ENCODE results near the gene EPAS1.

Gene EPAS1

DNA sequence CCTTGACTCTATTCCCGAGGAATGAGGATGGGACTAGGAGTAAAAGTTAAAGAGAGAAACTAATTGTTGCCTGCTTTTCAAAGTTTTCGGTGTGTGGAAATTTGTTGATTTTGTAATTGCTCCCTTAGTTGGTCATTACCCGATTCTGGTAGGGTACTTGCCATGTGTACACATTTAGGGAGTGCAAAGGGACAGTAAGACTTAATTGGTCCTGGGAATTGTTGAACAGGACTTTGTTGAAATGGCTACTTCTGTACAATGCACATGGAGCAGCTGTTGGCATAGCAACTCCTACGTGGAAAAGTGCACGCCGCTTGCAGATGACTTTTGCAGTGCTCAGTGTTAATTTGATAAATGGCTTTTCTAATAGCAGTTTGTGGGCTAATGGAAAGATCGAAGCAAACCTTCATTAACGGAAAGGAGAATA is 22.9 kb downstream of the EPAS1 start:
- no peak for DNase-seq (ENCODE audit: low spot score)

DNA sequence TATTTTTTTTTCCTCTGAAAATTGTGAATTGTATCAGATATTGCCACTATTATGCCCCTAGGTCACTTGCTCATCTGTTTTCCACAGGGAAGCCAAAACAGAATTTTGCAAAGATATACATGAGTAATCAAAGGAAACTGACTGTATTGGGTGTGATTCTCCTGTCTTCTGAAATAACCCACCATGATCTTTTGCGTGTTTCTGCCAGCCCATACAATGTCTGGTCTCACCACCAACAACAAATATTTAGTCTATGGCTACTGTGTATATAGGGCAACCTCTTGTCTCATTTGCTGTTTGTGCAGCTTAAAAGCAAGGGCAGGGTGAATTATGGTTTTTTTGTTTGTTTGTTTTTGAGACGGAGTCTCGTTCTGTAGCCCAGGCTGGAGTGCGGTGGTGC is 26.5 kb downstream of the EPAS1 start:
- no peak for DNase-seq (ENCODE audit: low spot score)

DNA sequence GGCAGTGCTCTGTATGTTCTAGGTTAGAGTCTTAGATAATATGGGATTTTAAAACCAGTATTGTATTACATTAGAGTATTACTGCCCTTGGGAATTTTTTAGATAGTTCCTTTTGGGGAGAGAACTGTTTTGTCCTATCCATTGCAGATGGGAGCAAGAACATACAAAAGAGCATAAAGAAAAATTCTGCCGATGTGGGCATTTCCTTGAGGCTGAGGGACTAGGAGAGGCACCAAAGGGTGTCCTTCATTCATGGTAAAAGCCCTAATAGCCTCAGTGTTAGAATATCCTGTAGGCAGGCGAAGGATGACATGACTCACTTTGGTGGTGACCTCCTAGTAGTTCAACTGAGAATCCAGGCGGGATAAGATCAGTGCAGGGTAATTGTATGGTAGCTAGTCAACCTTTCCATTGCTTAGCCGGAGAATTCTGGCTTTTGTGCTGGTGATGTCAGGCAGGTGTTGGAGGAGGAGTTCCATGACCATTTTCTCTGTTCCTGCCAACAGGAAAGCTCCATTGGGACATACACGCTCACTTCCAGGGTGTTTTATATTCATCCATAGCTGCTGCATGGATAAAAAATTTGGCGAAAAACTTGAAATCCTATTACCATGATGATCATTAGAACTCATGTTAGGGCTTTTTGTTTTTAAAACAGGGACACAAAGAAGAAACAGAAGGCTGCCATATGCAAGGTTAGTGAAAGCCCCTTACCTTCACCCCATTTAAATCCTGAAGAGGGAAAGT is 28.1 kb downstream of the EPAS1 start:
- DNase-seq (ENCODE audit: low spot score) = no peak

DNA sequence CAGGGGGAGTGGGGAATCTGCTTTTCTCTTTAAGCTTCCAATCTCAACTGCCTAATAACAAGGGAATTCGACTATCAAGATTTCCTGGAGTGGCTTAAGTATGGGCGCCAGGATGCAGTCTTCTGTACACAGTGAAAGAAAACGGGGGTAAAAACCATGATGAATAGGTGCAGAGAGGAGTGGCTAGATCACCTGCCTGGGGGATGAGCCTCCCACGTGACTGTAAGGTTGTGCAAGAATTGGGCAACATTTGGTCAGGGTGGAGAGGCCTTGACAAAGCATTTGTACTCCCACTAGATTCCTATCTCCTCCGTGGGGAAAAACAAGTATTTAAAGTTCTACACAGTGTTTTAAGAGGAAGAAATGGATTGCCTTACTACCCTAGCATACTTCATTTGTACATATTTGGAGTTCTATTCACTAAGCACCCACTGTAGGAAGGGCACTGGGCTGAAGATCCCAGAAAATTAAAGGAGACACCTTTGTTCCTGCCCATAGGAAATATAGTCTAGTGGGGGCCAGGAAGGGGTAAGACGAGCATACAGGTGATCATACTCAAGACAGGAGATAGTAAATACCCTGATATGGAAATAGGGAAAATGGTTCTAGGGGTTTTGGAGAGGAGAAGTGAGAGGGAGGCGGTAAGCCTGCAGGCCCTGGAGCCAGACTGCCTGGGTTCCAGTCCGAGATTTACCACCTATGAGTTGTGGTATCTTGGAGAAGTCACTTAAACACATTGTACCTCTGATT is 29.2 kb downstream of the EPAS1 start:
- DNase-seq (ENCODE audit: low spot score) = no peak

DNA sequence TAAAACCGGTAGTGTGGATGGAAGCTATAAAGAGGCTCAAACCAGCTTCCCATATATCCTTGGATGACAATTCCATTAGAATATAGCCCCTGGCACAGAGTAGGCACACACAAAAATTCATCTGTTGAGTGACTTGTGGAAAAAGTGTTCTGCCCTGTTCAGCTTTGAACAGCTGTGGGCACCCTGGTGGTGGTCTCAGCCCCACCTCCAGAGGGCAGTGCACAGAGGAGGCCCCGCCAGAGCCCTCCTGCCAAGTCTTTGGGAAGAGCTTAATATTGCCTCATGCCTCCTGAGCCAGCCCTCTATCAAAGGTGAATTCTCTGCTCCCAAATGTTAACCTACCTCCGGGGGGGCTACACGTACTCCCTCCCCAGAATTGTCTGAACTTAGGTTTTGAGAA is 30.4 kb downstream of the EPAS1 start:
- no peak for DNase-seq (ENCODE audit: low spot score)

DNA sequence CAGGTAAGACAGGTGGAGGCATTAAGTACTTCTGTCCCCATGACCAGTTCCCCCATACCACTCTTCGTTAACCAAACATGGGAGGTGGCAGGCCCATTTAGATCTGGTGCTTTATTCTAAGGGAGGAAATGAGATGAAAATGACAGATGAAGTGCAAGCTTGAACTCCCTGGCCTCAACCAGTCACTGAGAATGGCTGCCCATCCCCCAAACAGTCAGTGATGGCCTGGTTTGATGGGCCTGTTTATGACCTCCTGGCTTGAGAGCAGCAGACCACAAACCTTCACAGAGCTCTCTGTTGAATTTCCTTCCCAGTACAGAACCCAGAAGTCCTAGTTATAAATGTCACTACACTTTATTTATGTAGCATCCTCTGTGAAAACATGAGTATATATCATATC is 31.1 kb downstream of the EPAS1 start:
- DNase-seq (ENCODE audit: low spot score) = no peak

DNA sequence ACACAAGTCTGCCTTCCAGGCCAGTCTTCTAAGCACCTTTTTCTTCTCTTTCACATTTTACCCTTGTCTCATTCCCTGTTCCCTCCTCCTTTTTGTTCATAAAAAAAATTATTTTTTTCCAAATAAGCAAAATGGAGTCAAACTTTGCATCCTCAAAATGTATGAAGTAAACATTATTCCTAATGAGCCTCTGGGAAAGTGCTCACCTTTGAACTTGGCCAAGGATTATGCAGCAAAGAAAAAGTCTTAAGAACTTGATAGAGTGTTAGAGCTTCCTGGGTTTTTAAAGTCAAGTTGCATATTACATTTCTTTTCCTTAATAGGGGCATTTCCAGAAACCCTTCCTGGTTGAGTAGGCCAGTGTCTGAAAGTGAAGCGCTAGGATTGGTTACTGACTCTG is 31.6 kb downstream of the EPAS1 start:
- DNase-seq (ENCODE audit: low spot score) = no peak

DNA sequence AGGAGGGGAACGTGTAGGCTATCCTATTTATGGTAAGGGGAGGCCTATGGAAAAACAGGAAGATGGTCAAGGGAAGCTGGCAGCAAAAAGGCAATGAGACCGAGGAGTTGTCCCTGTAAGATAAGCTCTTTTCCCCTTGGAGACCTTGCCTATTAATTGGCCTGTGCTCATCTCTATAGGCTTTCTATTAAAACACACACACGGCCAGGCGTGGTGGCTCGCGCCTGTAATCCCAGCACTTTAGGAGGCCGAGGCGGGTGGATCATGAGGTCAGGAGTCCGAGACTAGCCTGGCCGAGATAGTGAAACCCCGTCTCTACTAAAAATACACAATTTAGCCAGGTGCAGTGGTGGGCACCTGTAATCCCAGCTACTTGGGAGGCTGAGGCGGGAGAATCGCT is 32.1 kb downstream of the EPAS1 start:
- no peak for DNase-seq (ENCODE audit: low spot score)

DNA sequence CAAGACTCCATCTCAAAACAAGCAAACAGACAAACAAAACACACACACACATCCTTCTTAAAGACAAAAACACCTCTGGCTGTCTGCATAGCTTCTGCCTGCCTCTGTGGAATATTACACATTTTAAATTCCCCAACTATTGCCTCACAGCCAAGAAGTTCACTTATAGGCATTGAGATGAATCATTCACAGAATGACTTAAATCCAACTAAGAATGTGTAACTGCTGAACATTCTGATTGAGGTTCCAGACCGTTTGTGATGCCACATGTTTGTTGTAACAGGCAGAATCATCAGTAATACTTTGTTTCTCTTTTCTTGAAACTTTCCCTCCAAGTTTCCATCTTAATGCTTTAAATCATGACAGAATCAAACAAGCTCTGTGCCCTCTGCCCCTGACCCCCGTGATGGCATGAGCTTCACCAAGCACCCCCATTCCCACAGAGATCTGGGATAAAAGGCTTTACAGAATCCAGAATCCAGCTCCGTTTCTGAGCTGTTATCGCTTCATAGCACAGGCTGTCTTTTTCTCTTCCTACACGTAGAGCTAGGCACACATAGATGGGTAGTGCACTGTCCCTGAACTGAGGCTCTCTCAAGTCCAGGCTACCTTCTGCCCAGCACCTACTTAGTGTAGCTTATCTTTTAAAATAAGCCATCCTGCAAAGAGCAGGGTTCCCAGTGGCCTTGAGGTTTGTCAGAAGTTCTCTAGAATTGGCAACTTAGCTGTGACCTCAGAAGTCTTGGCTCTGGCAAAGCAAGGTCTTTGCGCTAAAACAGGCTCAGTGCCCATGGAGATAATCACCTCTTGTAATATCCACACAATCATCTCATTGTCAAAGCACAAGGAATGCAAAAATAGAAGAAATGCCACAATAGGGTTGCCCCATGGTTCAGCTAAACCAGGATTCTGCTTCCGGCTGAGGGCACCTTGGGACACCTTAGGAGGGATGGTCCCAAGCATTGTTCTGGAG is 32.9 kb downstream of the EPAS1 start:
- DNase-seq (ENCODE audit: low spot score) = peak; percentile 69

DNA sequence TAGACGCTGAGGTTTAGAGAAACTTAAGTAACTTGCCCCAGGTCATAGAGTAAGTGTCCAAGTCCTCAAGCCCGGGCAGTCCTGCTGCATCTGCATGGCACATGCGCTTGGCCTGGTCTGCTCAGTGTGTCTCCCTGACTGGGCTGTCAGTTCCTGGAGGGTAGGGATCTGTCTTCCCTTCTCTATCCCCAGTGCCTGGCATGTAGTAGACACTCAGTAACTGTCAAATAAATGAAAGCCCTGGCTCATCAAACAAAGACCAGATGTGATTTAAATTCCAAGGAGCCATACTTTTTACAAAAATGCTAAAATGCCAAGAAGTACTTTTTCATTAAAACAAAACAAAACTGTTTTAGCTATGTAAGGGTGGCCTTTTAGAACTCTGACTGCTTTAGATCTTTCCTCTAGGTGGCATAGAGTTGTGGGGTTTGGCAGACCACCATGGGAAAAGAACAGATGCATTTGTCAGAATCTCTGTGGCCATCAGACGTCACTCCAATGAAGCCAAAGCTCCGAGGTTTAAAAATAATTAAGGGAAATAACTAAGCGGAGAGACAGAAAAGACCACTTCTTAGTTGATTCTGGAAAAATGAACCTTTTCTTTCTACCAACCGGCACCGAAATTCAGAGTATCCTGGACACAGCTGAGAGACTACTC is 34.0 kb downstream of the EPAS1 start:
- DNase-seq (ENCODE audit: low spot score) = no peak

DNA sequence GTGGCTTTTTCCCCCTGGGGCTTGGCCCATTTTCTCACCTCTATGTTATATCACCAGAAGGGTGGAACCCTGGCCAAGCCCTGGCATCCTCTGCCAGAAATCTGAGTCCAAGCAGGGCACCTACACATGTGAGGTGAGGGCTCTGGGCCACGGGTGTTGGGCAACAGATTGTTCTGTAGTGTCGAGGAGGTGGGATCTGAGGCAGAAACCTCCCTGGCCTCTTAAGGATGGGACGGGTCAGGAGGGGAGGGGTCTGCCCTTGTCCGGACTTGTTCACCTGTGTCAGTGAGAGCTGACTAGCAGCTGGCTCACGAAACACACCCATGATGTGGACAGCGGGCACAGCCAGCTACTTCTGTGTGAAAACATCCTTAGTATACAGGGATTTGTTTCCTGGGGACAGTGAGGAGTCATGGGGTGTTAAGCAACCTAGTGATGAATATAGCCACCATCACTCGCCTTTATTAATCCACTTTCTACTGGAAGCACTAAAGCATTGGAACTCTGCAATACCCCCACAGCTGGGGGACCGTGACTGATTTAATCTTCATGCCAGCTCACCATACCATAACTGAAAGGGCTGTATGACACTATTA is 35.6 kb downstream of the EPAS1 start:
- DNase-seq (ENCODE audit: low spot score) = no peak

DNA sequence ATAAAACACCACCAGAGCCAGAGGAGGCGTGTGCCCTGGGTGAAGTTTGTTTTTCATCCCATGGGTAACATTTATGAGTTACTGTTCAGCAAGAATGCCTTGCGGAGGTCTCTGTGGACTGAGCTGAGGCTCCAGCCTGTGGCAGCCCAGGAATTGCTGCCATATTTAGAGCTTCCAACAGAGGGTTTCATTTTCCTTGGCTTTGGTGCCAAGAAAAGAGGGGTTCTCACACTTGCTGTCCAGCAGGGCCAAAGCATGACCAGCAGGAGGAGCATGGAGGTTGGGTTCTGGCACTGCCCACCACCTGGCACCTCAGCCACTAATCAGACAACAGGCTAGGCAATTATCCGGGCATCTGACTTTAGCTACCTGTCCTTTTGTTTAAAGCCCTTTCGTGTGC is 36.7 kb downstream of the EPAS1 start:
- DNase-seq (ENCODE audit: low spot score) = no peak

DNA sequence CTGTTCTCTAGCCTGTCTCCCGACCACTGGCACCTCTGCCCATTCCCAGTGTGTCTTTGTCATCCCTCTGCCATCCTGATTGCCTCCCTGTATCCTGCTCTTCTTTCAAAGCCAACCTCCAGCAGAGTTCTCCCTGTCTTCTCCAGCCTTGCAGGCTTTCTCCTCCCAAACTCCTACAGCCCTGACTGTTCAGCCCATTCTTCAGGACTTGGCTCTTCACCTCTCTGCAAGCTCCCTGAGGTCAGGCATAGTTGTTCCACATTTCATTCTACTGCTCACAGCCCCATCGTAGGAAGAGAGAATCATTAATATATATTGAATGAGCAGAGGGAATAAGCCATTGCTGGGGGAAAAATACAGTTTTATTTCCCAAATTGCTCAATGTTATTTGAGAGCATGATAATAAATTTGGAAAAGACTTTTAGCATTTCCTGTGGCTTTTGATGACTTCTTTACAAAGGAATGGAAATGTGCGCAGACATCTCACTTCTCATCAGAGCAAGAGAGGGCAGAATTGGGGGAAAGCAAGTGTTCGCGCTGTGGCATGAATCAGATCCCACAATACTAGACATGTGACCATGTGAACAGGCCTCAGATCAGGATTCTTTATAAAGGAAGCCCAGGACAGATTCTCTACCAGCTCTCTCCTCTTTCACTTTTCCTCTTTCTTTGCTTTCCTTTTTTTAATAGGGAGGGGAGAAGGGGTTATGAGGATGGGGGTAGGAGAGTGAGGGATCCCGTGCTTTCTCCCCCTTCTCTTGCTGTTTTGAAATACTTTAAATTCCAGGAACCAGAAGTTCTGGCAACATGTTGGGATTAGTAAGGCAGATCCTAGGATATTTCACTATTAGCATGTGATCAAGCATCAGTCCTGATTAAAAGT is 37.4 kb downstream of the EPAS1 start:
- no peak for DNase-seq (ENCODE audit: low spot score)

DNA sequence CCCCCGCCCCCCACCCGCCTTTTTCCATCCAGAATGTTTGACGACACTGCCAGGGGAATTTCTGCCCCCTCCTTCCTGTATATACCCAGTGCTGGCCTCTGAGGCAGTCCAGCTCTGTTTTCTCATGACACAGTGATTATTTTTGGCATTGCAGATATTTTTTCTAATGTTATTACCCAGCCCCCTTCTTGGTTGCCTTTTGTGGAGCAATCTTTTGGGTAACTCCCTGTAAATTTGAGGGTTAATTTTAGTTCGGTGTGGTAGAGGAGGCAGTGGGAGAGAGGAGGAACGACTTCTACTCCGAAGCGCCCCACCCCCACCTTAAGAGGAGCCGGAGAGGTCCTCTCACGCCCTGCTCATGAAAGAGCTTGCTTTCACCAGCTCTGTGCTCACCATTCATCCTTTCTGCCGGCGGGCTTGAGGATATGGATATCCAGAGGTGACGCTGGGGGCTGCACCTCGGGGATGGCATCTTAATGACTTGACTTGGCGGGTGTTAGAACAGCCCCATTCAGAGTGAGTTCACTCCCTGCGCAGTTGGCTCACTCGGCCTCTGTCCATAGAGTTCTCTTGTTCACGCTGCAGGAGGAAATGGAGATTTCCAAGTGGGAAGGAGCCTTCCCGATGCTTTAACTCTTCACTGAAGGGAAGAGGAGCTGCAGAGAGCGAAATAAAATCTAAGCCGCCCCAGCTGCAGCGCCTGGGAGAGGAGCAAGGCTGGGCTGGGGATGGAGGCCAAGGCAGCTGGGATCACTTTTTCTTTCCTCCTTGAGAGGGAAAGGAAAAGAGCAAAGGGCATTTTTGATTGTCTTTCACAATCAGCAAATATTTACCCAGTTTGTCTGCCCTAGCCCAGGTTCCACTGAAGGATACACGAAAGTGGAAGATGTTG is 38.4 kb downstream of the EPAS1 start:
- peak; percentile 48 for DNase-seq (ENCODE audit: low spot score)

DNA sequence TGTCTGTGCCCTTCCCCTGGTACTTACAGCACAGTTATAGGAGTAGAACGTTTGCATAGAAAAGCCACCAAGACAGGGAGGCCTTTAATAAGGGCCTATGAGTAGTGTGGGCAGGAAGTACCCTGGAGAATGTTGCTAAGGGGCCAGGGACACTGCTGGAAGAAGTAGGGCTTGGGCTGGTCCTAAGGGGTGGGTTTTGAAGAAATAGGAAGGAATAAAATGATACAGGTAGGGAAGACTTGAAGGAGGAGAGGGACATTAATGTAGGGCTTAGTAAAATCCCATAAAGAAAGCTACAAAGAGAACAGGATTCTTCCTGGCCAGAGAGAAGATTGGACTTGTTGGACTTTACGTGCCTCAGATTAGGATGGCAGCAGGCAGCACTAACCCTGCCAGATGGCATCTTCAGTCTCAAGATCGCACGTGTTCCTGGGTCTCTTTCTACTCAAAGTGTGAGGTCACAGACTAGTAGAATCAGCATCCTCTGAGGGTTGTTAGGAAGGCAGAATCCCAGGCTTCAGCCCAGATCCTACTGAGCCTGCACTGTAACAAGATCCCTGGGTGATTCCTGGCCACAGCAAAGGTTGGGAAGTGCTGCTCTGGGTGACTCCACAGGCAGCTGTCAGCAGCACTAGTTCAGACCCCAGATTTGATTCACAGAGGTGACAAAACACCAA is 39.2 kb downstream of the EPAS1 start:
- DNase-seq (ENCODE audit: low spot score) = no peak

DNA sequence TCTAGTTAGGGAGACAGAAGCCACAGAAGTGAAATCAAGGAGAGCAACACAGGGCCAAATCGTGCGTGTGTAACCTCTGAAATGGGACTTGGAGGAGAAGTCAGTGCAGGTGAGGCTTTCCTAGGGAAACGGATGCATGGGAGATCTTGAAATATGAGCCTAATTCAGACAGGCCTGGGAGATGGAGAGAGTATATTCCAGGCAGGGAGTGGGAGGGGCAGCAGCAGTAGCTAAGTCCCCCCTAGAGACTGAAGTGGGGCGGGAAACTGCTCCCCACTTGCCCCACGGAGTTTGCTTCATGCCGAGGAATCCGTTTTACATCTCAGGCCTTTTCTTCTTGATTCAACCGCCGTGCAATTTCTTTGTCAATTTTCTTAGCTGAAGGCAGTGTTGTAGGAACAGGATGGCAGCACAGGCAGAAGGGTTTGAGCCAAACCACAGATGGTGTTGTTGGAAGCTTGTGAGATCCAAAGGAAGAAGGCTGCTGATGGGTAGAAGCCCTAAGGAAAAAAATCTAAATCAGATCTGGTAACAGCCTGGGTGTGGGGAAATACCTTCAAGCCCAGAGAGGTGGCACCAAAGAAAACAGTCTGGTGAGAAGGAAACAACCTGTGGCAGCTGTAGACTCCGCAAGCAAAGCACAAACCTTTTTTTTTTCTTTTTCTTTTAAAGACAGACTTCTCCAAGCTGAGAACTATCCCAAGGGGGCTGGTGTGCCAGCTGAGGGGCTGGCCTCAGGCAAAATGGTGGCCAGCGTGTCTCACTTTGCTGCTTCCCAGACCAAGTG is 40.2 kb downstream of the EPAS1 start:
- no peak for DNase-seq (ENCODE audit: low spot score)

DNA sequence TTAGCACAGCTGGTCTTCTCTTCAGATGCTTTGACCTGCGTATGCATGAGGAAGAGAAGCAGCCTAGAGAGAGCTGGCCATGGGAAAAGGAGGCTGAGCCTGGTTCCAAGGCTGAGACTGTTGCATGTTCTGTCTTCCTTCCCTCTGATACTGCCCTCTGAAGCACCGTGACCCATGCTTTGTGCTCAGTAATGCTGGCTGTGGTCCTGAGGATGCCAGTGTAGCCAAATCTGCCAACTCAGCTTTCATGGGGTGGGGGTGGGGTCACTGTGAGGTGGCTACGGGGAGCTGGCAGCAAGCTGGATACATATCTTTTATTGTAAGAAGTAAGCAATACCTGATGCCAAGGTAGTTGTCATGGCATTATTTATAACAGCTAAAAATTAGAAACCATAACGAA is 41.5 kb downstream of the EPAS1 start:
- no peak for DNase-seq (ENCODE audit: low spot score)

DNA sequence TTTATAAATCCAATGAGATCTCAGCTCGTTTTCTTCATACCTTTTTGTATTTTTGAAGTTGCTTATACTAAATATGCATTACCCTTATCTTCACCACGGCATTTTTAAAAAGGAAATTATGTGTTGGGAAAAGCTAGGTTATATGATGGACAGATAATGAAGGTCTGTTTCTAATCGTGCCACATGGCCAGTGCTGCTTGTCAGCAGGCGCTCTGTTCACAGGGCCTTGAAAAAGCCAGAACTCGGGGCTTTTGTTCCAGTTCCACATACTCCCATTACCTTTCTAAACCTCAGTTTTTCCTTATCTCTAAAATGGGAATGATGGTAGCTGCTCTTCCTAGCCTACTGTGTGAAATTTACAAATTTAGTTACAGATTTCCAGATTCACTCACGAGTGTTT is 42.0 kb downstream of the EPAS1 start:
- DNase-seq (ENCODE audit: low spot score) = no peak

Measured in COLO829 (cell line).